A549 (cell line): Measurements from ENCODE around the gene ACTG1. TPM values are rescaled to one million over a fixed set of nuclear protein-coding genes. Genes with fewer than 3 reads are reported as not detected.

Experiments
- ATAC-seq, 2 experiments: fragments of 200-7000 bp in 1 of 2; fragments of >200 bp in 1 of 2; cut with Nextera tagmentation in 1 of 2; cut with Tn5 transposase in 1 of 2; 3 replicates each; pipeline versions ENCODE4 v1.8.0 to v1.9.1; 2018 to 2020; ENCODE audit warnings: mild to moderate bottlenecking in 1 of 2, moderate library complexity in 1 of 2
- CTCF ChIA-PET: fragments of 300-600 bp; sonication (Branson Sonifier 250); formaldehyde crosslinking; extraction: SDS; loops from one replicate; lab custom pipeline; 2021; ENCODE audit warnings: antibody characterized with exemption, inconsistent platforms; lab: Yijun Ruan, JAX
- POLR2A ChIA-PET: fragments of 350-600 bp; formaldehyde crosslinking; extraction: SDS; loops from one replicate; lab custom pipeline; 2021; ENCODE audit warnings: antibody characterized with exemption, inconsistent platforms; lab: Yijun Ruan, JAX
- DNase-seq, 2 experiments: peaks; one replicate each; pipeline versions ENCODE4 v3.0.0 to v3.0.0-alpha.2; 2011 to 2016; ENCODE audit warnings: low read depth in 1 of 2, low spot score in 1 of 2
- FAIRE-seq: peaks from 2 replicates; lab custom pipeline; 2011; peaks lifted over from hg19 to GRCh38; lab: Jason Lieb, UNC
- H3K27ac ChIP-seq, 2 experiments: fragments of >200 bp; sonication (Bioruptor Twin); formaldehyde crosslinking; 3 replicates each; pipeline ENCODE4 v1.5.1; 2016 to 2017
- H3K4me1 ChIP-seq: fragments of >200 bp; sonication (Bioruptor Twin); formaldehyde crosslinking; 3 replicates; pipeline ENCODE4 v1.6.1; 2016
- H3K4me2 ChIP-seq: fragments of >200 bp; sonication (Bioruptor Twin); formaldehyde crosslinking; 3 replicates; pipeline ENCODE4 v1.6.1; 2016
- H3K4me3 ChIP-seq: fragments of >200 bp; sonication (Bioruptor Twin); formaldehyde crosslinking; 3 replicates; pipeline ENCODE4 v1.5.1; 2016
- H3K9me3 ChIP-seq: fragments of >200 bp; sonication (Bioruptor Twin); formaldehyde crosslinking; 3 replicates; pipeline ENCODE4 v1.6.1; 2016
- BHLHE40 ChIP-seq: IDR thresholded peaks from 2 replicates; pipeline ENCODE4 v1.6.1; 2012; ENCODE audit warnings: low read depth, low read length, inconsistent platforms
- CBX8 ChIP-seq: fragments of 200-600 bp; sonication (generic); IDR thresholded peaks from 2 replicates; pipeline ENCODE4 v1.6.1; 2016
- CHD2 ChIP-seq: fragments of 150-350 bp; IDR thresholded peaks from 2 replicates; pipeline ENCODE4 v1.6.1; 2014; ENCODE audit warnings: low read length; ENCODE audit not compliant: partially characterized antibody
- CHD4 ChIP-seq: fragments of 200-600 bp; sonication (generic); IDR thresholded peaks from 2 replicates; pipeline ENCODE4 v1.6.1; 2016; ENCODE audit warnings: antibody characterized with exemption, mild to moderate bottlenecking, borderline replicate concordance
- CTCF ChIP-seq: fragments of >200 bp; sonication (Bioruptor Twin); formaldehyde crosslinking; IDR thresholded peaks from 3 replicates; pipeline ENCODE4 v1.5.1; 2016
- E2F6 ChIP-seq: IDR thresholded peaks from 2 replicates; pipeline ENCODE4 v1.6.1; 2012; ENCODE audit warnings: low read depth, borderline replicate concordance
- ELK1 ChIP-seq: fragments of 150-350 bp; IDR thresholded peaks from 2 replicates; pipeline ENCODE4 v1.6.1; 2014; ENCODE audit warnings: low read depth, mild to moderate bottlenecking, low read length
- EP300 ChIP-seq, 2 experiments: fragments of >200 bp; sonication (Bioruptor Twin); formaldehyde crosslinking; IDR thresholded peaks; 2 replicates in 1 of 2; 3 replicates in 1 of 2; pipeline ENCODE4 v1.6.1; 2016 to 2017
- FOSB ChIP-seq: fragments of 250-450 bp; sonication (Bioruptor Pico); IDR thresholded peaks from 2 replicates; pipeline ENCODE4 v1.5.0; 2020; ENCODE audit warnings: mild to moderate bottlenecking, moderate library complexity
- FOSL2 ChIP-seq, 2 experiments: fragments of 450-650 bp in 1 of 2; fragments of >200 bp in 1 of 2; sonication (Bioruptor Twin) in 1 of 2; formaldehyde crosslinking; IDR thresholded peaks; 2 replicates each; pipeline versions ENCODE4 v1.5.0 to v1.6.1; 2016 to 2020; ENCODE audit warnings: mild to moderate bottlenecking in 1 of 2, moderate library complexity in 1 of 2
- GATA3 ChIP-seq: IDR thresholded peaks from 2 replicates; pipeline ENCODE4 v1.6.1; 2012; ENCODE audit warnings: borderline replicate concordance
- HOXA7 ChIP-seq: fragments of 250-450 bp; sonication (Bioruptor Pico); IDR thresholded peaks from 2 replicates; pipeline ENCODE4 v1.5.0; 2020; ENCODE audit warnings: mild to moderate bottlenecking, moderate library complexity
- HOXB13 ChIP-seq: fragments of 250-450 bp; sonication (Bioruptor Pico); IDR thresholded peaks from 2 replicates; pipeline ENCODE4 v1.5.0; 2020; ENCODE audit warnings: low read depth, mild to moderate bottlenecking, moderate library complexity
- HOXB5 ChIP-seq: fragments of 250-450 bp; sonication (Bioruptor Pico); IDR thresholded peaks from 2 replicates; pipeline ENCODE4 v1.5.0; 2020; ENCODE audit warnings: mild to moderate bottlenecking, moderate library complexity
- JUN ChIP-seq, 2 experiments: fragments of >200 bp; sonication (Bioruptor Twin); formaldehyde crosslinking; IDR thresholded peaks; 2 replicates in 1 of 2; 3 replicates in 1 of 2; pipeline ENCODE4 v1.6.1; 2016 to 2017
- JUNB ChIP-seq: fragments of >200 bp; sonication (Bioruptor Twin); formaldehyde crosslinking; IDR thresholded peaks from 2 replicates; pipeline ENCODE4 v1.6.1; 2016
- KDM5A ChIP-seq: fragments of 200-600 bp; sonication (generic); IDR thresholded peaks from 2 replicates; pipeline ENCODE4 v1.6.1; 2016; ENCODE audit warnings: antibody characterized with exemption, mild to moderate bottlenecking
- MAX ChIP-seq: IDR thresholded peaks from 2 replicates; pipeline ENCODE4 v1.6.1; 2012
- NPAS2 ChIP-seq: fragments of 250-450 bp; sonication (Bioruptor Pico); IDR thresholded peaks from 2 replicates; pipeline ENCODE4 v1.8.0; 2022; ENCODE audit warnings: mild to moderate bottlenecking, moderate library complexity, borderline replicate concordance
- NR3C1 ChIP-seq: fragments of >200 bp; sonication (Bioruptor Twin); formaldehyde crosslinking; IDR thresholded peaks from 3 replicates; pipeline ENCODE4 v1.6.1; 2017
- RAD21 ChIP-seq, 2 experiments: fragments of >200 bp in 1 of 2; sonication (Bioruptor Twin) in 1 of 2; formaldehyde crosslinking in 1 of 2; IDR thresholded peaks in 1 of 2; conservative IDR thresholded peaks in 1 of 2; 2 replicates in 1 of 2; 3 replicates in 1 of 2; pipeline ENCODE4 v1.6.1; 2012 to 2018; ENCODE audit warnings: inconsistent platforms in 1 of 2
- RARB ChIP-seq: fragments of 250-450 bp; sonication (Bioruptor Pico); IDR thresholded peaks from 2 replicates; pipeline ENCODE4 v1.8.0; 2021; ENCODE audit warnings: mild to moderate bottlenecking, moderate library complexity
- RCOR1 ChIP-seq: fragments of 150-350 bp; IDR thresholded peaks from 2 replicates; pipeline ENCODE4 v1.6.1; 2014; ENCODE audit warnings: antibody characterized with exemption, low read length, low read depth
- RFX5 ChIP-seq: fragments of 450-650 bp; IDR thresholded peaks from 2 replicates; pipeline ENCODE4 v1.7.1; 2014; ENCODE audit warnings: antibody characterized with exemption, mild to moderate bottlenecking, moderate library complexity
- SMC3 ChIP-seq: fragments of >200 bp; sonication (Bioruptor Twin); formaldehyde crosslinking; IDR thresholded peaks from 3 replicates; pipeline ENCODE4 v1.6.1; 2018; ENCODE audit warnings: inconsistent platforms
- ZNF302 ChIP-seq: fragments of 250-450 bp; sonication (Bioruptor Pico); IDR thresholded peaks from 2 replicates; pipeline ENCODE4 v1.9.0; 2021; ENCODE audit warnings: inconsistent platforms, mild to moderate bottlenecking, moderate library complexity
- WGBS: methylation state at CpG from one replicate; pipeline ENCODE4 v1.1.6; 2017; ENCODE audit errors: missing lambda C conversion rate; 5-methylcytosine and 5-hydroxymethylcytosine counted together
- polyA plus RNA-seq, 4 experiments: library from polyadenylated mRNA; depleted of rRNA in 3 of 4; stranded (reverse); fragments of >200 nt; fragmentation: RNase III in 1 of 4; extraction: RNeasy Plus Mini Kit Qiagen cat#74134 plus additional on column Dnase treatment in 1 of 4; gene quantifications; 2 replicates in 3 of 4; 3 replicates in 1 of 4; pipeline ENCODE4 v1.2.3, GENCODE V29; 2011 to 2017

Gene ACTG1
- polyA plus RNA-seq, 2 of the 4 experiments (the other 2 are of a cell fraction): 2,042 to 7,263 TPM

- CTCF ChIA-PET: interaction anchor here (0.5 to 45.0 kb wide), 20 partner anchors 9 to 263 kb away, joined by 3 to 1604 read pairs (median 4); partner anchors contain the start of gene ARL16
- H3K4me2 ChIP-seq: no peak overlapping the region
- POLR2A ChIA-PET: interaction anchor here (0.7 to 2.1 kb wide), 4 partner anchors 21 to 310 kb away, joined by 3 to 6 read pairs (median 6); no protein-coding TSS in a partner anchor
- WGBS: 64% methylated on average over 25 of the region's 27 CpGs
- peak overlapping the region; percentile 58 to 88 for H3K27ac ChIP-seq
- no peak overlapping the region for H3K4me3 ChIP-seq
- H3K4me1 ChIP-seq: peaks cover 82% of the 10 kb centered on the region
- FAIRE-seq (no peak), DNase-seq (peak; percentile 79 to 85), ATAC-seq (peak; percentile 92 to 93)
- peak; percentile 62 for TF ChIP-seq CTCF
- TF ChIP-seq RAD21 (conservative IDR thresholded peaks at IDR 0.05 in 1 of 2, IDR thresholded peaks at IDR 0.05 in 1 of 2): peak; percentile 78 to 85
- 0 out of 2 replicates have a peak, but pooled peaks have one; percentile 16 for TF ChIP-seq E2F6
- TF ChIP-seq FOSB: no peak
- TF ChIP-seq SMC3: peak; percentile 91
- no peak for TF ChIP-seq JUNB
- TF ChIP-seq GATA3: no peak
- peak; percentile 87 for TF ChIP-seq MAX
- no peak for TF ChIP-seq ZNF302 (CRISPR knock-in tag)
- no peak for TF ChIP-seq HOXB13 (CRISPR knock-in tag)
- TF ChIP-seq HOXB5 (CRISPR knock-in tag): peak; percentile 53; the same call in 1 of the 2 replicates
- TF ChIP-seq JUN (IDR thresholded peaks at IDR 0.05): no peak
- TF ChIP-seq ELK1: no peak
- H3K9me3 ChIP-seq: no peaks in the 10 kb centered on the region
These were observed 46.6 kb upstream of the ACTG1 start for GRCh38 chr17:81558941-81559806.

GRCh38 chr17:81558115-81558468 is 45.5 kb upstream of the ACTG1 start:
- no peak overlapping the region for H3K4me2 ChIP-seq
- no peak overlapping the region for H3K4me3 ChIP-seq
- FAIRE-seq: no peak
- TF ChIP-seq FOSL2 (IDR thresholded peaks at IDR 0.05) (no peak), FOSL2 (CRISPR knock-in tag; IDR thresholded peaks at IDR 0.05) (no peak), RCOR1 (no peak), NR3C1 (no peak), CBX8 (no peak), BHLHE40 (no peak), CHD2 (no peak), MAX (no peak), CHD4 (no peak), EP300 (IDR thresholded peaks at IDR 0.05) (no peak), GATA3 (no peak), NPAS2 (no peak), RFX5 (no peak), HOXA7 (CRISPR knock-in tag) (no peak), HOXB5 (CRISPR knock-in tag) (no peak), KDM5A (no peak), JUN (IDR thresholded peaks at IDR 0.05) (no peak), RARB (no peak), HOXB13 (CRISPR knock-in tag) (no peak)
- TF ChIP-seq, all 56 proteins: peak for 0
- CTCF ChIA-PET: interaction anchor here (0.7 to 45.0 kb wide), 11 partner anchors 8 to 305 kb away, joined by 3 to 1604 read pairs (median 5); partner anchors contain the start of gene ARL16
- Histone ChIP-seq H3K4me1 (peaks cover 81% of the 10 kb centered on the region), H3K9me3 (no peaks in the 10 kb centered on the region), H3K27ac (peak overlapping the region in 1 of 2 experiments; percentile 20; a peak in 2 of 6 replicates)
- POLR2A ChIA-PET: no interaction called here
- ATAC-seq: no peak
- WGBS: 93% methylated on average over 12 of the region's 12 CpGs
- no peak for DNase-seq
